HT1080 (cell line): Measurements from ENCODE around the gene KCNT2. TPM values are rescaled to one million over a fixed set of nuclear protein-coding genes. Genes with fewer than 3 reads are reported as not detected.

Experiments
- DNase-seq: peaks from one replicate; pipeline ENCODE4 v3.0.0-alpha.2; 2015; ENCODE audit warnings: low read depth
- total RNA-seq: library from RNA; depleted of rRNA; stranded (reverse); fragments of >200 nt; shearing (Covaris generic); gene quantifications from 2 replicates; pipeline ENCODE4 v1.2.3, GENCODE V29; 2014

Gene KCNT2
- total RNA-seq, 1 experiment from 2014 or later: not detected

- no peak for DNase-seq
These were observed 157.8 kb downstream of the KCNT2 start for GRCh38 chr1:196450143-196451095.

- no peak for DNase-seq
These were observed 158.8 kb downstream of the KCNT2 start for GRCh38 chr1:196449460-196449859.

DNA sequence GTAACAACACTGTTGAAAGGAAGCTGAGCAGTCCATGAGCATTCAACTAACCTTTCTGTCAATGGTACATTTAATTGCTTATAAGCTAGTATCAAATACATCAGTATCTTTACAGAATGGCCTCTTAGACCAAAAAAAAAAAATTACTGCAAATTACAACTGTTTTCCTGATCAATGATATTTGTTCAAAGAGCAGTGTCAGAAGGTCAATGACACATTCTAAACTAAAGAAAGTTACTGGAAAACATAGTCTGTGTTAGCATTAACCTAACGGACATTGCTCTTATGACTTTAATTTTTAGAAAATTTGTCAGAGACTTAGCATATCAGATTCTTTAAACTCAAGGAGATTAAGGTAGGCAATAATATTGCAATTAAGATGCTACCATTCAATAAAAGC is 162.5 kb downstream of the KCNT2 start:
- DNase-seq: no peak

GRCh38 chr1:196444634-196445033 is 163.6 kb downstream of the KCNT2 start:
- no peak for DNase-seq

GRCh38 chr1:196442366-196442765 is 165.9 kb downstream of the KCNT2 start:
- DNase-seq: no peak

- no peak for DNase-seq
These were observed 167.5 kb downstream of the KCNT2 start for GRCh38 chr1:196440711-196441110.

DNA sequence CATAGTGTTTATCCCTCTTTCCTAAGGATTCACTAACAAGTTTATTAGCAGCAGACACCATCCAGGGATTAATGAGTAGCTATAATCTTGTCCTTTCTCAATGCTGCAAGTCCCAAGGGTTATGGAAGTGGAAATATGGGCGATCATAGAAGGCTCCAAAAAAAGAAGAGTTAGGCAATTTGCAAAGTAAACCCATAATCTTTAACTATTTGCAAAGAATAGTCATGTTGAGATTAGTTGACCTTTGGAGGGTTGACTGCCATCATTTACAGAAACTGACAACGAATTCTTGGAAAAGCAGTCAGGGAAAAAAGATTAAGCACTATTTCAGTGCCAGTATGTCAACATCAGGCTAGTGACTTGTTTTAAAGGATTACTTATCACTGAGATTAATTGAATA is 169.9 kb downstream of the KCNT2 start:
- no peak for DNase-seq

GRCh38 chr1:196437671-196438070 is 170.6 kb downstream of the KCNT2 start:
- no peak for DNase-seq

DNA sequence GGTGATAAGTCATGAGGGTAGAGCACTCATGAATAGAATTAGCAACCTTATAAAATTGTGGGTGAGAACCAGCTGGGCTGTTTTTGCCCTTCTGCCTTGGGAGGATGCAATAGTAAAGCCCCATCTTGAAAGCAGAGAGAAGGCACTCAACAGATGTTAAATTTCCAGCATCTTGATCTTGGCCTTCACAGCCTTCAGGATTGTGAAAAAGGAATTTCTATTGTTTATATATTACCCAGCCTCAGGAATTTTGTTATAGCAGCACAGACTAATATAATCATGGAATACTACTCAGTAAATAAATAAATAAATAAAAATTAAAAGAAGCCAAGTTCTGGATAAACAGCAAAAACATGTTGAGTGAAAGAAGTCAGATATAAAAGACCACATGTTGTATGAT is 175.2 kb downstream of the KCNT2 start:
- no peak for DNase-seq

DNA sequence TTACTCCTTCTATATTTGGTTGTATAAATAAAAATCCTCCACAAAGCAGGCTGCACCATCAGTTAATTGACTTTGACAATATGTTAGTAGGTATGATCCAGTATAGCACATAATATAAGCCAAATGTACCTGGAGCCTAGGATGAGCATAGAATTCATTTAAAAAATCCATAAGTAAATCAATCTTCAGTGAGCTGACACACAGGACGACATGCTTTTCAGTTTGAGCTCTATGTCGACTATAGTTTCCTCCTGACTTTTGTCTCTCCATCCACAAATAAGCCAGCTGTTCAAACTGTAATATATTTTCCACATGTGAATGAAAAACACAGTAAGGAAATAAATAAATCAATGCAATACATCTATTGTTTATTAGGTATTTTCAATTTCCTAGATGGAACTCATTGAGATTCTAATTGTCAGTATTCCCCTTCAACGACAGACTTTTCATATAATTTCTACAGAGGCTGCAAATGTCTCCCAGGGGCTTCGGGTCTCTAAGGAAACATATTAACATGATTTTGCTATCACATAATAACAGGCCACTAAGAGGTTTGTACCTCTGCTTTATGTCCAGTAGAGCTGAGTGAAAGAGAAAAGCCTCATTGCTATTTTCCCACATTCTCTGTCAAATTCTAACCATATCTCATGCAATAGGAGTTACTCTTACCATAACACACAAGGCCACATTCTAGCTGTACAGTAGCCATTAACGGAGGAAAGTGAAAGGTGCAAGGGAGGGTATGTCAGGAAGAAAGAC is 180.1 kb downstream of the KCNT2 start:
- DNase-seq: no peak

DNA sequence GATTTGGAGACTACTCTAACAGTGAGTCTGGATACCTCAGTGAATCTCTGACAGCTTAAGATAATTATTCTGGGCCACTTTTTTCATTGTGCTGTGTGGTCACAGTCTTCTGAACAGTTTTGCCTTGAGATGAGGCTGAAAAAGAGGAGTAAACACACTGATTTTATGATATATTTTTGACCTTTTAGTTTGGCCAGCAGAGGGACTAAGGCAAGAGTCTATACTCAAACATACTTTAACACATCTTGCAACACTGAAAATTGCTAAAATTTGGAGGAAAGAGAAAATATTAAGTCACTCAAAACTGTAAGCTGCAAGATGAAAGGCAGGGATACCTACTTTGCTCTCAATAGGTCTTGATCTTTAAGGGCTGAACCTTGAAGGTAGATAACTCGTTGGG is 182.7 kb downstream of the KCNT2 start:
- no peak for DNase-seq

DNA sequence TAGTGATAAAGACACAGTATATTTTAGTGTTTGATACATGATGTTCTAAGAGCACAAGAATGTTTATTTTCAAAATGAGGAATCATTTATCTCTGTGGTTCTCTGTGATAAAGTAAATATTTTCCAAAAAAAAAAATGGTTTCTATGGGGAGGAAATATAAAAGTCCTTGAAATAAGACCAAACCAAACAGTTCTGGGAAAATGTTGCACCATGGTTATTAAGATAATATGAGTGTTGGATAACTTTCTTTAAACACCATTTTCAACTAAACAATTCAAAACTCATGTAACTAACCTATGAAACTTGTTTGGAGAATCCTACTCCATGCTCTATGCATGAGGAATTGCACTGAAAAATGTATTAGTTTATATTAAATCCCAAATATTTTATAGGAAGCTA is 184.6 kb downstream of the KCNT2 start:
- DNase-seq: no peak

GRCh38 chr1:196418772-196419171 is 189.5 kb downstream of the KCNT2 start:
- DNase-seq: no peak

DNA sequence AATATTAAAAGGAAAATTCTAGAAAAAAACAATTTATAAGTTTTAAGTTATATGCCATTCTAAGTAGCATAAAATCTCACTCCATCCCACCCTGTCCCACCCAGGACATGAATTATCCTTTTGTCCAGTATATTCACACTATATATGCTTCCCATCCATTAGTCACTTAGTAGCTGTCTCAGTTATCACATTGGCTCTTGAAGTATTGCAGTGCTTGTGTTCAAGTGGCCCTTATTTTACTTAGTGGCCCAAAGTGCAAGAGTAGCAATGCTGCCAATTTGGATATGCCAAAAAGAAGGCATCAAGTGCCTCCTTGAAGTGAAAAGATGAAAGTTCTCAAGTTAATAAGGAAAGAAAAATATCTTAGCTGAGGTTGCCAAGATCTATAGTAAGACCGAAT is 192.3 kb downstream of the KCNT2 start:
- DNase-seq: no peak

- DNase-seq: no peak
These were observed 195.9 kb downstream of the KCNT2 start for GRCh38 chr1:196412326-196412725.

- no peak for DNase-seq
These were observed 197.5 kb downstream of the KCNT2 start for GRCh38 chr1:196410768-196411167.

- DNase-seq: peak; percentile 47
These were observed 198.7 kb downstream of the KCNT2 start for GRCh38 chr1:196409586-196409985.

DNA sequence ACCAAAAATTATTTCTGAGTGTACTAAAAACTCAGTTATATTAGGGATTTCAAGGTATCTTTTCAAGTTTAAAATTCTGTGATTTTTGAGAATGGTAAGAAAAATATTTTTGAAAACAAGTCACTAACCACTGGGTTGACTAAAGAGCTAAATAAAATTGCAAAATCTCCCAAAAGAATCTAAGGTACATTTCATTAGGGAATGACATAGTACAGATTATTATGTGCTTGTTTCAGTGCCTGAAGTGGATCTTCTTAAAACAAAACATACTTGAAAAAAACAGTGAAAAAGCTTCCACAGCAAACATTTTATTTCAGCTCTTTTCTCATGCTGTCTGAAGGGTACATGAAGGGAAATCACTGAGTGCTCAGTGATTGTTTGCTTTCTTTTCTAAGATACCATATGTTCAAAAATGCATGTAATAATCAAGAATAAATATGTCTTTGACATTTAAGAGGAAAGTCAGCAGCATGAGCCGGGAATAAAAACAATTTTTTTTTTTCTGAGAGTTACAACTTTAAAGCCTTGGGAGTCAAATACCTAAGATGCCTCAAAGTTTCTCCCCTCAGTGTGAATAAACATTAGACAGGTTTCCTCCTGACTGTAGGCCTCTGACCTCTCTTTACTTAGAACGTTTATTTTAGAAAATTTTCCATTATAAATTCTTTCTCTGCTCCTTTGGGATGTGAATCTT is 200.7 kb downstream of the KCNT2 start:
- DNase-seq: no peak

GRCh38 chr1:196405839-196406238 is 202.4 kb downstream of the KCNT2 start:
- no peak for DNase-seq

DNA sequence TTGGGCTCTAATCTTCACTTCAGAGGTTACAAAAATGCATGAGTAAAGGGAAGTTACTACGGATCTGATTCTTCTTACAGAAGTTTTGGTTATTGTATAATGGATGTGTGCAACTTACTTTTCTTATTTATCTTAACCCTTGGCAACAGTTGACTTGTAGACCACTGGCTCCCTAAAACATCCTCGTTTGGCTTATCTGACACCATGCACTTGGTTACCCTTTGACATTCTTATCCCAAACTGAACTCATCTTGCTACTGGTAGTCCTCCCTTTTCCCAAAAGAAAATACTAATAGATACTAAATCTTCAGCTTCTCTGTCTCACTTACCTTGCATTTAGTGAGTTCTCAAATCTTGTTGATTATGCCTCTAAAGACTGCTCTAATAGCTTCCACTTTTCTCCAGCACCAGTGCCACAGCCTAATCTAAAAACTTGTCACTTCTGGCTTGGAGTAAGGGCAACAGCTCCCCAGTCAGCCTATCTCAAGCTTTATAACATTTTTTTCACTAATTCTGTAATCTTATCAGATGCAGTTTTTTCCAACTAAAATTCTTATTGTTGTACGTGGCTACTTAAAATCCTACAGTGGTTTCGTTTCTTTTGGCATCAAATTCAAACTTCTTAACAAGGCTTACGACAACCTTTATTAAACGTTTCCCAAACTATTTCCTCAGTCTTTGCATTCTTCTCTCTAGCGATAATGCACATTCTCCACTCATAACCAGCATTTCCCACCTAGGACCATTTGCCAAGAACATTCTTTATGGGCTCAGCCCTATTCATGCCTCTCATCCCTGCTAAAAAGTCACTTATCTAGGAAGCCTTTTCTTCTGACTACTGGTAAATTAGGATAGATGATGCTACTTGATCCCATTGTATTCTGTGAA is 204.2 kb downstream of the KCNT2 start:
- no peak for DNase-seq

GRCh38 chr1:196401891-196402290 is 206.3 kb downstream of the KCNT2 start:
- DNase-seq: no peak
